Endothelial cell of umbilical vein (primary cell): ENCODE data around the gene DNAJC19. TPM values are rescaled to one million over a fixed set of nuclear protein-coding genes. Genes with fewer than 3 reads are reported as not detected.

Experiments used
- BruUV-seq: library from RNA; stranded (reverse); fragments of 400-500 nt; replicated peaks from 2 replicates; lab custom pipeline; 2021; lab: Mats Ljungman, UMichigan
- CTCF ChIA-PET: fragments of 300-600, 350-600 bp; sonication (Branson Sonifier 250); formaldehyde crosslinking; loops from one replicate; lab custom pipeline; 2021; ENCODE audit warnings: antibody characterized with exemption, inconsistent platforms; lab: Charles Lee
- POLR2A ChIA-PET: fragments of 300-600, 350-600 bp; sonication (Branson Sonifier 250); formaldehyde crosslinking; loops from one replicate; lab custom pipeline; 2021; ENCODE audit warnings: antibody characterized with exemption, inconsistent platforms; lab: Charles Lee
- DNase-seq: peaks from one replicate; pipeline ENCODE4 v3.0.0-alpha.2; 2011; ENCODE audit warnings: low read depth, low spot score
- FAIRE-seq: peaks from 2 replicates; lab custom pipeline; 2011; peaks lifted over from hg19 to GRCh38; lab: Jason Lieb, UNC
- H2AFZ ChIP-seq: 2 replicates; pipeline ENCODE4 v1.6.0; 2012; ENCODE audit warnings: low read depth, low read length, control low read depth, inconsistent platforms
- H3K27ac ChIP-seq: 2 replicates; pipeline ENCODE4 v1.5.1; 2011; ENCODE audit warnings: low read depth, mild to moderate bottlenecking, control low read depth, low read length, moderate library complexity; ENCODE audit not compliant: insufficient read depth
- H3K27me3 ChIP-seq, 2 experiments: 2 replicates each; pipeline versions ENCODE4 v1.6.0 to v1.6.1; 2011; ENCODE audit warnings: low read length in 2 of 2, mixed read lengths in 1 of 2; ENCODE audit not compliant: control insufficient read depth in 2 of 2, insufficient read depth in 2 of 2
- H3K36me3 ChIP-seq, 2 experiments: 2 replicates in 1 of 2; 3 replicates in 1 of 2; pipeline ENCODE4 v1.5.1; 2011; ENCODE audit warnings: low read length in 2 of 2, mild to moderate bottlenecking in 1 of 2, moderate library complexity in 1 of 2; ENCODE audit not compliant: control insufficient read depth in 2 of 2, insufficient read depth in 2 of 2; ENCODE audit errors: extremely low read depth in 1 of 2
- H3K4me1 ChIP-seq: 3 replicates; pipeline ENCODE4 v1.5.1; 2011; ENCODE audit warnings: mild to moderate bottlenecking, low read length; ENCODE audit not compliant: control insufficient read depth, insufficient read depth; ENCODE audit errors: extremely low read depth
- H3K4me2 ChIP-seq: 2 replicates; pipeline ENCODE4 v1.6.1; 2011; ENCODE audit warnings: low read length, control low read depth, mixed read lengths; ENCODE audit not compliant: insufficient read depth
- H3K4me3 ChIP-seq, 3 experiments: fragments of 200-600 bp in 1 of 3; sonication (generic), shearing (Covaris generic) in 1 of 3; replicated peaks in 1 of 3; 2 replicates each; pipeline ENCODE4 v1.5.1; 2011 to 2016; ENCODE audit warnings: control low read depth in 3 of 3, low read length in 3 of 3, mild to moderate bottlenecking in 2 of 3, inconsistent platforms in 1 of 3, low read depth in 1 of 3, moderate library complexity in 1 of 3; ENCODE audit not compliant: insufficient read depth in 1 of 3
- H3K79me2 ChIP-seq: 2 replicates; pipeline ENCODE4 v1.6.0; 2012; ENCODE audit warnings: low read length, inconsistent platforms; ENCODE audit not compliant: control insufficient read depth, insufficient read depth
- H3K9ac ChIP-seq: replicated peaks from 2 replicates; pipeline ENCODE3; 2011; ENCODE audit warnings: low read length, control low read depth; ENCODE audit not compliant: insufficient read depth; ENCODE audit errors: extremely low read depth
- H3K9me1 ChIP-seq: replicated peaks from 3 replicates; pipeline ENCODE4 v1.6.0; 2011; ENCODE audit warnings: mild to moderate bottlenecking, low read length; ENCODE audit not compliant: control insufficient read depth, insufficient read depth; ENCODE audit errors: extremely low read depth
- H3K9me3 ChIP-seq: replicated peaks from 2 replicates; pipeline ENCODE4 v1.5.1; 2012; ENCODE audit warnings: low read length, inconsistent platforms; ENCODE audit not compliant: control insufficient read depth, insufficient read depth
- H4K20me1 ChIP-seq: replicated peaks from 2 replicates; pipeline ENCODE3; 2011; ENCODE audit warnings: mild to moderate bottlenecking, low read length; ENCODE audit not compliant: control insufficient read depth, insufficient read depth; ENCODE audit errors: extremely low read depth
- EZH2 ChIP-seq: IDR thresholded peaks from 2 replicates; pipeline ENCODE4 v1.6.1; 2012; ENCODE audit warnings: borderline replicate concordance, low read depth, mild to moderate bottlenecking, moderate library complexity, low read length, inconsistent platforms; ENCODE audit not compliant: severe bottlenecking
- FOS ChIP-seq: IDR thresholded peaks from 2 replicates; pipeline ENCODE4 v1.6.1; 2011; ENCODE audit warnings: mild to moderate bottlenecking, low read length, moderate library complexity, borderline replicate concordance; ENCODE audit not compliant: insufficient read depth
- GATA2 ChIP-seq: IDR thresholded peaks from 2 replicates; pipeline ENCODE4 v1.7.0; 2011; ENCODE audit warnings: low read depth, mild to moderate bottlenecking, moderate library complexity, mixed read lengths, low read length; ENCODE audit not compliant: insufficient read length, insufficient read depth
- JUN ChIP-seq: IDR thresholded peaks from 2 replicates; pipeline ENCODE4 v1.6.1; 2011; ENCODE audit warnings: borderline replicate concordance, low read depth; ENCODE audit not compliant: insufficient read length, insufficient read depth
- MYC ChIP-seq: IDR thresholded peaks from one replicate; pipeline ENCODE4 v1.6.1; 2011; ENCODE audit warnings: mild to moderate bottlenecking, low read depth, low read length
- POLR2A ChIP-seq: IDR thresholded peaks from 2 replicates; pipeline ENCODE4 v1.6.1; 2012; ENCODE audit warnings: low read depth, mild to moderate bottlenecking, control low read depth, low read length
- POLR2AphosphoS5 ChIP-seq: IDR thresholded peaks from 2 replicates; pipeline ENCODE4 v1.6.1; 2012; ENCODE audit warnings: low read depth, mild to moderate bottlenecking, control low read depth, low read length, moderate library complexity; ENCODE audit not compliant: insufficient read depth
- dilution Hi-C: fragments of 300-500 bp; cut with MboI; formaldehyde crosslinking; loops from one replicate; pipeline ENCODE4 v1.15.0; 2019; ENCODE audit warnings: low sequenced_read_pairs; ENCODE audit not compliant: extremely low pct_ligation_motif_present
- intact Hi-C: fragments of 100-400 bp; cut with micrococcal nuclease; formaldehyde crosslinking; loops from one replicate; pipeline ENCODE4 v1.10.0; 2022
- polyA plus RNA-seq, 4 experiments: library from polyadenylated mRNA; depleted of rRNA in 3 of 4; stranded (reverse) in 3 of 4; unstranded in 1 of 4; fragments of >200 nt; gene quantifications; 2 replicates each; pipeline versions ENCODE4 v1.2.1 to v1.2.3, GENCODE V29; 2011 to 2012; ENCODE audit warnings: missing spikeins in 1 of 4
- total RNA-seq: library from RNA; stranded (reverse); gene quantifications from 2 replicates; pipeline ENCODE4 v1.2.3, GENCODE V29; 2021
- TF ChIP-seq, protein P1 (sequence below): IDR thresholded peaks from 2 replicates; pipeline ENCODE4 v1.6.1; 2011; ENCODE audit not compliant: insufficient read depth, insufficient read length
- TF ChIP-seq, protein P2 (sequence below), 2 donors: IDR thresholded peaks; 1 replicate in 1 of 2; 2 replicates in 1 of 2; pipeline ENCODE4 v1.5.1; 2011; ENCODE audit warnings: low read length in 2 of 2, mild to moderate bottlenecking in 2 of 2, moderate library complexity in 2 of 2, control low read depth in 1 of 2, inconsistent platforms in 1 of 2, low read depth in 1 of 2; ENCODE audit not compliant: insufficient read depth in 1 of 2; ENCODE audit errors: extremely low read depth in 1 of 2

Gene DNAJC19
- total and polyA plus RNA-seq, 2 donors (not counting 3 experiments of a cell fraction or from before 2014, with no cell fraction given): 32.6 to 50.6 TPM

DNA sequence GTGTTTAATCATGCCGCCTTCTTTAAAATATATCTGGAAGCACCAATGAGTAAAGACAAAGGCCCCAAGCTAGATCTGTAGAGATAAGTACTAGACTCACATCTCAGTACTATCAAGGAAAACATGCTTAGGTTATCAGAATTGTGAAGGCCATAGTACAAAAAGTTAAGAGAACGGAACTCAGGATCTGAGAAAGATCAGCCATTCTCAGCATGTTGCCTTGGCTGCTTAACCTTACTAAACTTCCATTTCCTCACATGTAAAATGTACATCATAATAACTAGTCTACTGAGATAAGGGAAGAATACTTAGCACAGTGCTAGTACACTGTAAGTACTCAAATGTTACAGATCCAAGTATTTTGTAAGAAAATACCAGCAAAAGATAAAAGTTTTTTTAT lies 7.6 kb downstream of the DNAJC19 start:
- dilution Hi-C loops (no loop called here), intact Hi-C loops (loop anchor here (10.0 kb wide), 2 partner anchors 377 to 733 kb away; partner anchors contain the start of genes SOX2 and TTC14)
- no peaks in the 10 kb centered on the region for H3K79me2 ChIP-seq
- DNase-seq (no peak), FAIRE-seq (no peak)
- H3K27ac ChIP-seq: no peak overlapping the region
- BruUV-seq: no TSS peak
- H3K27me3 ChIP-seq: no peaks in the 10 kb centered on the region
- peaks cover 2 to 6% of the 10 kb centered on the region in 2 experiments for H3K36me3 ChIP-seq
- H3K4me2 ChIP-seq: no peak overlapping the region
- no peaks in the 10 kb centered on the region for H4K20me1 ChIP-seq
- ChIA-PET CTCF (interaction anchor here (1.0 kb wide), 1 partner anchor 25 kb away, joined by 3 read pairs; no protein-coding TSS in a partner anchor), POLR2A (no interaction called here)
- no peak overlapping the region for H3K4me3 ChIP-seq
- H3K9ac ChIP-seq: no peak overlapping the region
- H2AFZ ChIP-seq: no peak overlapping the region
- no peaks in the 10 kb centered on the region for H3K4me1 ChIP-seq
- no peaks in the 10 kb centered on the region for H3K9me1 ChIP-seq
- no peaks in the 10 kb centered on the region for H3K9me3 ChIP-seq
- TF ChIP-seq JUN (no peak), POLR2AphosphoS5 (no peak), FOS (no peak), EZH2 (no peak), POLR2A (no peak), GATA2 (no peak), MYC (no peak)
- TF ChIP-seq, protein P1, sequence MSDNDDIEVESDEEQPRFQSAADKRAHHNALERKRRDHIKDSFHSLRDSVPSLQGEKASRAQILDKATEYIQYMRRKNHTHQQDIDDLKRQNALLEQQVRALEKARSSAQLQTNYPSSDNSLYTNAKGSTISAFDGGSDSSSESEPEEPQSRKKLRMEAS: no peak
- TF ChIP-seq, protein P2, sequence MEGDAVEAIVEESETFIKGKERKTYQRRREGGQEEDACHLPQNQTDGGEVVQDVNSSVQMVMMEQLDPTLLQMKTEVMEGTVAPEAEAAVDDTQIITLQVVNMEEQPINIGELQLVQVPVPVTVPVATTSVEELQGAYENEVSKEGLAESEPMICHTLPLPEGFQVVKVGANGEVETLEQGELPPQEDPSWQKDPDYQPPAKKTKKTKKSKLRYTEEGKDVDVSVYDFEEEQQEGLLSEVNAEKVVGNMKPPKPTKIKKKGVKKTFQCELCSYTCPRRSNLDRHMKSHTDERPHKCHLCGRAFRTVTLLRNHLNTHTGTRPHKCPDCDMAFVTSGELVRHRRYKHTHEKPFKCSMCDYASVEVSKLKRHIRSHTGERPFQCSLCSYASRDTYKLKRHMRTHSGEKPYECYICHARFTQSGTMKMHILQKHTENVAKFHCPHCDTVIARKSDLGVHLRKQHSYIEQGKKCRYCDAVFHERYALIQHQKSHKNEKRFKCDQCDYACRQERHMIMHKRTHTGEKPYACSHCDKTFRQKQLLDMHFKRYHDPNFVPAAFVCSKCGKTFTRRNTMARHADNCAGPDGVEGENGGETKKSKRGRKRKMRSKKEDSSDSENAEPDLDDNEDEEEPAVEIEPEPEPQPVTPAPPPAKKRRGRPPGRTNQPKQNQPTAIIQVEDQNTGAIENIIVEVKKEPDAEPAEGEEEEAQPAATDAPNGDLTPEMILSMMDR (IDR thresholded peaks at IDR 0.05; ENCODE audit: extremely low read depth in 1 of 2, insufficient read depth in 1 of 2, low read depth in 1 of 2, low read length in 2 of 2): no peak
